Hematopoietic multipotent progenitor cell treated with erythropoietin and hydrocortisone succinate and interleukin-3 and kit ligand, for 17 days (in vitro differentiated cells): ENCODE measurements around the gene TSSK2.

Experiments used
- DNase-seq: peaks from one replicate; pipeline ENCODE4 v3.0.0-alpha.2; 2015; ENCODE audit warnings: low spot score

Gene TSSK2

DNA sequence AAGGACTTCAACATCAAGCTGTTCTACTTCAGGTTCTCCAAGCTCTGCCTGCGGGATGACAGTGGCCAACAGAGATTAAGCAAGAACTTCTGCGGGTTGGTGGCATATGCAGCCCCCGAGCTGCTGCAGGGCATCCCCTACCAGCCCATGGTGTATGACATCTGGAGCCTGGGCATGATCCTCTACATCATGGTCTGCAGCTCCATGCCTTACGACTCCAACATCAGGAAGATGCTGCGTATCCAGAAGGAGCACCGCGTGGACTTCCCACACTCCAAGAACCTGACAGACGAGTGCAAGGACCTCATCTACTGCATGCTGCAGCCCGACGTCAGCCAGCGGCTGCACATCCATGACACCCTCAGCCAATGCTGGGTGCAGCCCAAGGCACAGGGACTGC lies 6.1 kb upstream of the TSSK2 start:
- DNase-seq = no peak

DNA sequence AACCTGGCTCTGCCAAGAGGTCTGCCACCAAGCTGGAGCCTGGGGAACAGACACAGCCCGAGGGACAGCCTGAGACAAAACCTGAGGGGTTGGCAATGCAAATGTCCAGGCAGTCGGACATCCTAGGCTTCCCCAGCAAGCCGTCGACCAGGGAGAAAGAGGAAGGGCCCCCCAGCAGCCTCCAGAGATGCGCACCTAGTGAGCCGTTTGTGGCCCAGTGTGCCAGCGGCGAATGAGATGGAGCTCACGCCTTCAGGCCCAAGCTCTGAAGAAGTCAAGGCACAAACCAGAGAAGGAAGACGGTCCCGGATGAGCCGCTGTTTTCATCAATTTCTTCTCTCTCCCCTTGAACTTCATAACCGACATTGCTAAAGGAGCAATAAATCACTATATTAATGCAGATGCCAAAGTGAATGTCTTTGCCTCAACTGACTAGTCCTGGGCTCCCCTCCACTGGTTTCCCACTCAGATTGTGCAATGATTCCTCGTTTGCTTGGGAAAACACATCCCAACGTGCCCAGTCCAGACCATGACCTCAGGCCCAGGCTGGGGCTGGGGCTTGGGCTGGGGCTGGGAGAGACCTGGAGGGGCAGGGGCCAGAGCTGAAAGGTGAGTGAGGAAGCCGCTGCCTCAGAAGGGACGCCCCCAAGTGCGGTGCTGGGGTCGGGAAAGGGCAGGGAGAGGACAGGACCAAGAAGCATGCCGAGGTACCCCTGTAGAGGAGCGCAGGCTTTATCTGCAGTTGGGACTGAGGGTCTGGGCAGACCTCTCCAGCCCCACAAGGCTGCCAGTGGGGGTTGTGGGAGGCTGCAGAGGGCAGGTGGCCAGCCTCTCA lies 5.4 kb upstream of the TSSK2 start:
- no peak for DNase-seq

DNA sequence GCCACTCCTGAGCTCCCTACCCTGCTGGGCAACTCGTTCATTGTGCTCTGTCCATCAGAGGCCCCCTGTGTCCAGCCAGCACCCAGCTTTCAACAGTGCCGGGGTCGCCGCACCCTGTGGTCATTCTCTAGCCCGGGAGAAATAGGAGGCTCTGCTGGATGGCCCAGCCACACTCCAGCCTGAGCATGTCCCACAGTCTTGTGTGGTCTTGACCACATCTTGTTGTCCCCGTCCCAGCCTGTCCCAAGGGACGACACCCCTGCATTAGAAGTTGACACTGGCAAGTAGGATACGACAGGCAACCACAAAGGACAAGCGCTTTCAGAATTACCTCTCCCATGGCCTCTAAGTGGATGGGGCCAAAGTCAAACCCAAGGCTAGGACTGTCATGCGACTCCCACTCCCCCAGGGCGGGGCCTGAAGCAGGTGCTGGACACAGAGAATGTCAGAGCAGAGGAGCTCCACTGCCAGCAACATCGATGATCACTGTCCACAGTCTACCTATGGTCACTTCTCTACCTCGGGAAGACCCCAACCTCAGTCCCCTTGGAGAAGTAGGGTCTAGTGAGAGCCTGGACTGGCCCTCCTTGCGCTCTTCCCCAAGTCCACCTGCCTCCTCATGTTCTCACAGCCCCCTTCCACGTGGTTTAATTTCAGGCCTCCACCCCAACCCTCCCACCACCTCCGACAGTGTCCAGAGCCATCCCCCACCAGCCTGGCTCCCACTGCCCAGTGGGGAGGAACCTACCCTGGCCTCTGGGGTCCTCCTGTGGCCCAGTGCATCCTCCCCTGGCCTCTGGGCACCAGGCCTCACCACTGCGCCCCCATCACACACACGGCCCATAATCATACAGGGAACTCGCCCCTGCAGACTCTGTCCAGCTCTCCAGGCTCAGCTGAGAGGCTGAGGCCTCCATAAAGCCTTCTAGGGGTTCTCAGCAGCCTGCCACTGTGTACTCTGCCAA lies 4.5 kb upstream of the TSSK2 start:
- no peak for DNase-seq

DNA sequence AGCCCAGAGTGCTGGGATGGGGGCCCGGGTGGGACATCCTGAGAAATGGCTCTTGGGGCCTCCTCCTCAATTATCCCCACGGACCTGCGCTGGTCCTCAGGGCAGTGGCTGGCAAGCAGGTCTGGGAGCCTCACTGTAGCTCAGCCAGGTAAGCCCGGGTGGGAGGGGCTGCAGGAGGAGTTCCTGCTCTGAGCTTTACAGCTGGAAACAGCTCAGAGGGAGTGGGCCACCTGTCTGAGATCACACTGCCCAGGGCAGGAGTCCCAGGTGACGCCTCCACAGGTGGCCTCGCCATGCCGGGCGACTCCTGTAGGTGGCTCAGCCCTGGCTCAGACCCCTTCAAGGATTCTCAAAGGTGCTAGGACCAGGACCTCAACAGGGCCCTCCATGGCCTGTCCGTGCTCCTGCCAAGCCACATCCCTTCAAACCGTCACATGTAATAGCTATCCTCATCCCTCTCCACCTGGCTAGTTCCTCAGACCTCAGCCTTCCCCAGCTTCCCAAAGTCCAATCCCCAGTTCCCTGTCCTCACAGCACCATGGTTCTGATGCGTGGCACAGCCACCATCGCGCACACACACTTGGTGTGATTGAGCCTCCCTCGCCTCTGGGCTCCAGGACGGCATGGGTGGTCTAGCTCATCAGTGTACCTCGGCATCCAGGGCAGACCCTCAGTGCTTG lies 3.6 kb upstream of the TSSK2 start:
- DNase-seq = no peak

DNA sequence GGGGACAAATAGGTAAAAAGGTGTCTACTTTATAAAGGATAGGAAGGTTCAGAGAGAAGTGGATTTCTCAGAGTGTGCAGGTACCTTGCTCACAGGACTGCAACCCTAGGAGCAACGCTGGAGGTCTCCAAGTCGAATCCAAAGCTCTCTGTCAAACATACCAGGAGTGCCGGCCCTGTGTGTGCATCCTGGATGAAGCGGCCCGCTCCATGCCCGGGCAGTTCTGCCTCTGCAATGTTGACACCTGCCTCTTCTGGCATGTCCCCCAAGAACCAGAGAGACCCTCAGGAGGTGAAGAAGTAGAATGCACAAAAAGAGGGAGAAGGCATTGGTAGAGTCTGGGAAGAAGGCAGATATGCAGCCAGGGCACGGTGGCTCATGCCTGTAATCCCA lies 3.1 kb upstream of the TSSK2 start:
- DNase-seq = no peak

DNA sequence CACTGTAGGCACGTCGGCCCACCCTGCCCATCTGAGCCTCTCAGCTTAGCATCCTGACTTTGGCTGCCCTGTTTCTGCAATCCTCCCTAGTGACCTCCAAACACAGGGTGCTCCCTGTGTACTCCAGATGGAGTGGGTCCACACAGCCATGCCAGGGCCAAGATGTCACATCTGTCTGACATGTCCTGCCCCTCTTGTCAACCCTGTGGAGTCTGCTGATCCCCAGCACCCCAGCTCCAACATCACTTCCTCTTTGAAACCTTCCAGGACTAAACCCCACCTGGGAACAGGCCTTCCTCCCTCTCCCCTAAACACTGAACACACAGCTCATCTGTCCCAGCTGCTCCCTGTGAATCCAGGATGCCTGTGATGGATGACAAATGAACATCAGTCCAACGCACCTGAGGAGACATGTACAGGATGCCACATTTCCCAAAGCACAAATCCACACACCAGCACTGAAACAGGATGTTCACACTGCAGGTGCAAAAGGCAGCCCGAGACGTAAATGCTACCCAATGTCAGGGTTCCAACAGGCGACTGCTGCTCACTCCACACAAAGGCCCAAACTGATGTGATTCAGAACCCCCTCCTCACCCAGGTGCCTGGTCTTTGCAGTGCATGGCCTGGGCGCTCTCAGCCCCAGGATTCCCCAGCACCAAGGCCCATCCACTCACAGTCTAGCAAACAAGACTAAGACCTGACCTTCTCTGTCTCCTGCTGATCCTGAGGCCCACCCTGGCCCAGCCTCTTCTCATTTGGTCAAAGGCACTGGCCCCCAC lies 2.0 kb upstream of the TSSK2 start:
- DNase-seq = no peak

DNA sequence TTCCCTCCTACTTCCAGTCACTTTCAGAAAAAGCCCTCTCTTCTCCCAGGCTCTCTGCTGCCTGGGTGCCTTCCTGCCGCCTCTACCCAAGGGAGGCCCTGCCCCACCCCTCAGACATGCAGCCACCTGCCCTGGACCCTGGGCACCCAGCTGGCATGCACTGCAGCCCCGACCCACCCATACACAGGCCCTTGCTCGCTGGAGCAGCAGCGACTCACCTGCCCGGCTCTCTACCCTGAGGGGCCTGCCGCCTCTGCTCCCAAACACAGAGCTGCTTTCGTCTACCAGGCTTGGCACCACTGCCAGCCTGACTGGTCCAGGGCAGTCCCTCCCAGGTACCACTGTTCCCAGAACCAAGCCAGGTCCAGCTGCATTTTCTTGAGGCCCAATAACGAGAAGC lies 1.2 kb upstream of the TSSK2 start:
- DNase-seq = no peak

DNA sequence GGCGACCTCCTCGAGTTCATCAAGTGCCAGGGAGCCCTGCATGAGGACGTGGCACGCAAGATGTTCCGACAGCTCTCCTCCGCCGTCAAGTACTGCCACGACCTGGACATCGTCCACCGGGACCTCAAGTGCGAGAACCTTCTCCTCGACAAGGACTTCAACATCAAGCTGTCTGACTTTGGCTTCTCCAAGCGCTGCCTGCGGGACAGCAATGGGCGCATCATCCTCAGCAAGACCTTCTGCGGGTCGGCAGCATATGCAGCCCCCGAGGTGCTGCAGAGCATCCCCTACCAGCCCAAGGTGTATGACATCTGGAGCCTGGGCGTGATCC lies 542 bp downstream of the TSSK2 start:
- DNase-seq = no peak

DNA sequence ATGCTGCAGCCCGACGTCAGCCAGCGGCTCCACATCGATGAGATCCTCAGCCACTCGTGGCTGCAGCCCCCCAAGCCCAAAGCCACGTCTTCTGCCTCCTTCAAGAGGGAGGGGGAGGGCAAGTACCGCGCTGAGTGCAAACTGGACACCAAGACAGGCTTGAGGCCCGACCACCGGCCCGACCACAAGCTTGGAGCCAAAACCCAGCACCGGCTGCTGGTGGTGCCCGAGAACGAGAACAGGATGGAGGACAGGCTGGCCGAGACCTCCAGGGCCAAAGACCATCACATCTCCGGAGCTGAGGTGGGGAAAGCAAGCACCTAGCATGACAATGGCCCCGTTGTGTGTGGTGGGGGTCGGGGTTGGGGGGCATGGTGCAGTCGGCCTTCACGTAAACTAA lies 1.0 kb downstream of the TSSK2 start:
- DNase-seq = no peak

DNA sequence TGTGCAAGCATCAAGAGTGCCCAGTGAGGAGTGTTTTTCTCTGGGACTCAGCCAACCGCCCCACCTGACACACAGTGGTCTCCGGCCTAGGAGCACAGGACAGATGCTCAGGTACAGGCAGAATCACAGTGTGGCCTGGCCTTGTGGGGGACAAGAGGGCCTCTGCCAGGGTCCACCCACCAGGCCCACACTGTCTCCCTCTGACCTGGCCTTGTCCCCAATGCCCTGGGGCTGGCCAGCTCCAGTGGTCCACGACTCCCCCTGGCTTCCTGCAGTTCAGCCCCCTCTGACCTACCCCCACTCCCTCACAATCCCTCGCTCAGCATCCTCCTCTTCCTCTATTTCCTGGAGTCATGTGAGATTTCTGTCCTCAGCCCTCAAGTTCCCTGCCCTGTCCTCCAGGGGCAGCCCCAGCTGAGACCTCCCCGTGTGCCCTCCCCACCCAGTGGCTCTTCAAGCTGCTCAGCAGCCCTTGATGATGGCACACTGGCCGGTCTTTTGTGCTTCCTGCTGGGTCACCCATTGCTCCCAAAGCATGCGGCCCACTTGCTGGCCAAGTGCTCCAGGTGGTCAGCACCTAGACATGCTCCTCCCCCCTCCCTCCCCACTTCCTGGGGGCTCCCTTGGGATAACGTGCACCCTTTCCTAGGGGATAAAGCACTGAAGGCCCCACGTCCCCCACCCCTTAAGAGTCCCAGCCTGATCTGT lies 1.7 kb downstream of the TSSK2 start:
- no peak for DNase-seq

DNA sequence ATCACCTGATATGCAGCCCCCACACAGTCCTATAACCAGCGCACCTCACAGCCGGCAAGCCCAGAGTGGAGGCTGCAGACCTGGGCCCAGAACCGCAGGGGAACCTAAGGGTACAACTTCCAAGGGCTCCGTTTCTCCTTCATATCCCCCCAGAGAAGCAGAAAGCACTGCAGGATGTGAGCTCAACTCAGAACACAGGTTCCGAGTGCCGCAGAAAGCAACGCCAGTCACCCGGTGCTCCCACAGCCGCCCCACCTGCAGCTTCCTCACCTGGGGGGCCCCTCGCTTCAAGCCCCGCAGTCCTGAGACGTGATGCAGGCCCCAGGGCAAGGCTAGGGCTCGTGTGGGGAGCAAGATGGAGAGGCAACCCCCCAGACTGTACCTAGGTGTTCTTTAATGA lies 2.5 kb downstream of the TSSK2 start:
- no peak for DNase-seq

DNA sequence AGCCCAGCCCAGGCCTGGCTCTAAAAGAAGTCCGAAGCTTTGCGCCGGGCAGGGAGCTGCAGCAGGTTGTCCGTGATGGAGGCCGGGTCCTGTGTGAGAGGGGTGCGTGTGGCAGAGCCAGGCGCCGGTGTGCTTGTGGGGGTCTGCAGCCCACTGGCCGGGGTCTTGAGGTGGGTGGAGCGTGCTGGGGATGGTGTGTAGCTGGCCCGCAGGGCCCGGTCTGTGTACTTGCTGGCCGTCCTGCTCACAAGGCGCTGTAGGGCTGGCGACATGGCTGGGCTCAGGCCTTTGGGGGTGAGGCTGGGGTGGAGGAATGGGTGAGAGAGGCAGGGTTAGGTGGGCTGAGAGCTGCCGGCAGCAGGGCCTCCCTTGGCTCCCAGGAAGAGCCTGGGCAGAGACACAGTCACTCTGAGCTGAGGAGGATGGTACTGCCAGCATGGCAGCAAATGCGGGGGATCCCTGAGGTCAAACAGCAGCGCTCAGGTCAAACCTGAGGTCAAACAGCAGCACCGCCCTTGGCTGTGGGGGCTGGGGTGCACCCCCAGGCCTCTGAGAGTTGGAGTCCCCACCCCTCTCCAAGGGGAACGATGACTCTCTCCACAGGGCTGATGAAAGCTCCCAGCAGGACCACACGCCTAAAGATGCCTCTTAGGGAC lies 3.2 kb downstream of the TSSK2 start:
- DNase-seq = no peak

DNA sequence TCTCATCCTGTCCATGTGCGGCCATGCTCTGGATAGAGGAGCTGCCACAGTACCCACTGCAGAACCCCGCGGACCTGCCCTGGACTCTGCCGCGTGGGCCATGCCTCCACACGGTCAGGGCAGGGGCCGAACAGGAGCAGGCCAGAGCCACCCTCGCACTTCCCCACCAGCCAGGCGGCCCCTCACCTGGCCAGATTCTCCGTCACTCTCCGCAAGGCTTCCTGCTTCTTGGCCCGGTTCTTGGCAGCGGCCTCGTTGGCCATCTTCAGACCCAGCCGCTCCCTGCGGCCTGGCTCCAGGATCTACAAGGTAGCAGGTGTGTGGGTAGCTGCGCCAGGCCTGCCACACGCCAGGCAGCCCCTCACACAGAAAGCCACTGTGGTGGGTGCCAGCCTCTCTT lies 3.8 kb downstream of the TSSK2 start:
- DNase-seq = no peak

DNA sequence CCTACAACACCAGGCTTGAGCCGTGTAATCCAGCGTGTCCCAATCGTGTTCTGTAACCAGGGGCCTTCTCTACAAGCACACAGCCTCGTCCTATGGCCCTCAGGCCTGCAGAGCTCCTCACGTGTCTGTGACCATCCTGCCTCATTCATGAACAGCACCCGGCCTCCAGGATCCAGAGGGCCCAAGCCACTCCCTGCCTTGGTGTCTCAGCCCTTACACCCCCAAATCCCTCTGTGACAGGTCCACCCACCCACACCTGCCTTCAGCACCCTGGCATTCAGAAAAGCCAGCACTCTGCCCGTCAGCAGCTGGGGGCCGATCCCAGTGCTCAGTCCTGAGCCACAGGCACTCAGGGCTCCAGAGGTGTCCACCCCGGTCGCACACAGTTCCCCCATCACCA lies 5.8 kb downstream of the TSSK2 start:
- DNase-seq = no peak

DNA sequence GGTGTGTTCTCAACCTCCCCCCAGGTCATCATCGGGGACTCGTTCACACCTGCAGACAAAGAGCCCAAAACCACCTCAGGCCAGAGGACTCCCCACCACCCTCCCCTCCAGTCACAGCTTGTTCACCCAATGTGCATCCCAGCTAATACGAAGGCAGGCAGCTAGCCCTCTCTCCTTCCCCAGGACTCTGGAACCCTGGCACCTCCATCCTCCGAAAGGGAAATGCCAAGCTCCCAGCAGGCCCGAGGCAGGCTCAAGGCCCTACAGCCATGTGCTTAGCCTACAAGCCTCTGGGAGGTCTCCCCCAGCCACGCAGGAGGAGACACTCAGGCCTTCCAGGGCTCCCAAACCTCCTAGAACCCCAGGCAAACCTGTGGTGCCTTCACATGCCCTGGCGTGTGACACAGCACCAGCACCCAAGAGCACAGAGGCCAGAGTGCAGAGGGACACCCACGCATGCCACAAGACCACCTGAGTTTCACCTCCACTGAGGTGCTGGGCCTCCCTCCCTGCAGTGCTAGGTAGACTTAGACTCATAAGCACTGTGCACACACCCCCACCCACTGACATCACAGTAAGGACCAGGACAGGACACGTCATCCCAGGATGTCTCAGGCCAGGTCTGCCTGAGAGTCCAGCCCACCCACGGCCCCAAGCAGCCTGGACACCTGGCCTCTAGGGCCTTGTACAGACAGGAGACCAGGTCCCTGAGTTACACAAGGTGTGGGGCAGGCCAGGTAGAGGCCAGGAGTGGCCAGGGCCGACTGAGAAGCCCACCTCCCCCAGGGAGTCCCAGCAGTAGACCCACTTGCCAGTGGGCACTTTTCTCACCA lies 6.5 kb downstream of the TSSK2 start:
- DNase-seq = no peak

DNA sequence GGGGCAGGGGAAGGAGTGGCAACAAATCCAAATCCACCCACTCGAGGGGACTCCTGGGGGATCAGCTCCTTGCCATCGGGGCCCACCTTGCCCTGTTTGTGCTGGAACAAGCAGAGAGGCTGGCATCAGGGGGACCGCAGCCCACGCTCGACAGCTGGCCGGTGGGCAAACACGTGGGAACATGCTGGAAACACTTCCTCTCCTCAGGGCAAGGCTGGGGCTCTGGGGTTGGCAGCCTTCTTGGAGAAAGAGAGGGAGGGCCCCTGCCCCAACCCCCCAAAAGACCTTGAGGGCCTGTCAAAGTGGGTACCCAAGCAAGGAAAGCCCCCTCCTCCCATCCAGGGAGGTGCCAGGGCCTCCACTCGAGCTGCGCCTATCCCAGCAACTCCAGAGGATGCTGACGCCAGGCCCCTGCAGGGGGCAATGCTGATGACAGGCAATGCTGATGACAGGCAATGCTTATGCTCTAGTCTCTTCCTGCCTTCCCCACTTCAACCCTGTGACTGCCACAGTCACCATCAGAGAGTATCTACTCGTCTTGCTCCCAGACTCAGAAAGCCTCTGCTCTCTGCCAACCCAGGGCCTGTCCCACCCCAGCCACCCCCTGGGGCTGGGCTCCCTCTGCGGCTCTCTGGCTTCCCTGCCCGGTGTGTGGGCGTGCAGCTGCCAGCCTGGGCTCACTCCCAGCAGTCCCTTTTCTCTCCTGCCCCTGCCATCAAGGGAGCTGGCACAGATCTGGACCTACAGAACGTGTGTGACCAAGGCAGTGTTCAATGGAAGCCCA lies 7.3 kb downstream of the TSSK2 start:
- DNase-seq = no peak

DNA sequence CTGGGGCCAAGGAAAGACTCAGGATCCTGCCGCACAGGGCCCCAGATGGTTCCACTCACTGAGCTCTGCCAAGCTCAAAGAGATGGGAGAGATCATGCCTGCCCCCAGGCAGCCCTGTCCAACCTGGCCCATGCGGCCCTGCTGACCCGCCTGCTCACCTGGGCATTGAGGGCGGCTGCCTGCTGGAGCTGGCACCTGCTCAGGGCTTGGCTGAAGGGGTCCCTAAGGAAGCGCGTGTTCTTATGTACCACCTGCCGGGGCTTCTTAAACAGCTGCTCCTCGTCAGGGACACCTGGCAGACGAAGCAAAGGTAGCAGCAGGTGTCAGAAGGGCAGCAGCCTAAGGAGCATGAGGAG lies 7.9 kb downstream of the TSSK2 start:
- no peak for DNase-seq

DNA sequence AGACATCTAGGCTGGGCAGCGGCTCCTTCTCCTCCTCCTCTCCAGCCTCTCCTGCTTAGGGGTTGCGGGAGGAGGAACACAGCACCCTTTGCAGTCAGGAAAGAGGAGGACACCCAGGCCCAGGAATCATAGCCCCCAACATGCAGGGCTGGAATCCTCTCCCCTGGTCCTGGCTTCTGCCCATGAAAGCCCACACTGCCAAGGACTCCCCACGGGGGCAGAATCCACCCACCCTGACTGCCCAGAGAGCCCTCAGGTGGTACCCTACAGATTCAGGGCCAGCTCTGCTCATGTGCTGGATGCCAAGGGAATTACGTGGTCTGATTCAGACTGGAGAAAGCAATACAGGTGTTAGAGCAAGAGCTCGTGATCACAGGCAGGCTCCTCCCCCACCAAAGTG lies 8.9 kb downstream of the TSSK2 start:
- DNase-seq = no peak

DNA sequence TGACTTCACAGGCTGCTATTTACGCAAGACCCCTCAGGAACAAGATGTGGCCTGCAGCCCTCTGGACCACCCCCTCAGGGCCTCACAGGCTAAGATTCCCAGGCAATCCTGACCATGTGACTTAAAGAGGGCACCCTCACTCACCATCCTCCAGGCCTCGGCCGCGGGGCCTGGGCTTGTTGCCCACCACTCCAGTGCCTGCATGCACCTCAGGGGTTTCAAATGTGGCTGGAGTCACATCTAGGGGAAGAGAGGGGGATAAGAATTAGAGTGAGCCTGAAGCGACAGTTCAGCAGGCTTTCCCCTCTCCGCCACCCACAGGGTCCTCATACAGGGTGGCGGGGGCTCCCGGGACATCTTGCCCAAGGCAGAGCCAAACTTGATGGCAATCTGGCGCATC lies 11.3 kb downstream of the TSSK2 start:
- DNase-seq = no peak
